H1 (cell line): ENCODE results near the gene THRB. TPM values are rescaled to one million over a fixed set of nuclear protein-coding genes. Genes with fewer than 3 reads are reported as not detected.

Source experiments
- CTCF ChIA-PET: fragments of 300-600 bp; sonication (Branson Sonifier 250); formaldehyde crosslinking; loops from one replicate; lab custom pipeline; 2021; ENCODE audit not compliant: partially characterized antibody; lab: Charles Lee
- POLR2A ChIA-PET: fragments of 300-600 bp; sonication (Branson Sonifier 250); formaldehyde crosslinking; loops from one replicate; lab custom pipeline; 2021; ENCODE audit warnings: inconsistent platforms; ENCODE audit not compliant: partially characterized antibody; lab: Charles Lee
- DNase-seq, 2 experiments: peaks; one replicate each; pipeline versions ENCODE4 v3.0.0 to v3.0.0-alpha.2; 2010 to 2022; ENCODE audit warnings: low spot score in 2 of 2, low read depth in 1 of 2, mixed read lengths in 1 of 2
- FAIRE-seq: peaks from 2 replicates; lab custom pipeline; 2011; peaks lifted over from hg19 to GRCh38; lab: Jason Lieb, UNC
- H2AFZ ChIP-seq: 2 replicates; pipeline ENCODE4 v1.8.1; 2012; ENCODE audit warnings: low read length, inconsistent platforms
- H2AK5ac ChIP-seq: 2 replicates; pipeline ENCODE4 v1.6.1; 2013; ENCODE audit warnings: low read depth, low read length
- H2BK120ac ChIP-seq: replicated peaks from 2 replicates; pipeline ENCODE3; 2013; ENCODE audit warnings: low read depth, low read length, inconsistent platforms
- H2BK12ac ChIP-seq: 2 replicates; pipeline ENCODE4 v1.6.1; 2013; ENCODE audit warnings: low read depth, low read length
- H2BK15ac ChIP-seq: 2 replicates; pipeline ENCODE4 v1.6.1; 2013; ENCODE audit warnings: low read length
- H2BK20ac ChIP-seq: 2 replicates; pipeline ENCODE4 v1.6.1; 2013; ENCODE audit warnings: low read length
- H2BK5ac ChIP-seq: 2 replicates; pipeline ENCODE4 v1.6.1; 2013; ENCODE audit warnings: low read depth, low read length
- H3K14ac ChIP-seq: 2 replicates; pipeline ENCODE4 v1.6.1; 2013; ENCODE audit warnings: inconsistent platforms; ENCODE audit not compliant: insufficient read length
- H3K18ac ChIP-seq: 2 replicates; pipeline ENCODE4 v1.6.1; 2013; ENCODE audit warnings: low read length; ENCODE audit errors: extremely low read depth
- H3K23ac ChIP-seq: 2 replicates; pipeline ENCODE4 v1.6.1; 2013; ENCODE audit warnings: inconsistent platforms; ENCODE audit not compliant: insufficient read length
- H3K23me2 ChIP-seq: 2 replicates; pipeline ENCODE4 v1.6.1; 2013; ENCODE audit warnings: low read depth, low read length
- H3K27ac ChIP-seq: 2 replicates; pipeline ENCODE4 v1.6.1; 2011; ENCODE audit warnings: low read depth, low read length, inconsistent platforms
- H3K27me3 ChIP-seq, 4 experiments: replicated peaks in 1 of 4; 1 replicate in 1 of 4; 2 replicates in 3 of 4; pipeline versions ENCODE4 v1.6.1 to v1.8.1; 2011 to 2013; ENCODE audit warnings: low read length in 3 of 4, mild to moderate bottlenecking in 3 of 4, inconsistent platforms in 2 of 4, mixed read lengths in 2 of 4, moderate library complexity in 1 of 4; ENCODE audit not compliant: control insufficient read depth in 3 of 4, insufficient read depth in 3 of 4; ENCODE audit errors: extremely low read depth in 1 of 4
- H3K36me3 ChIP-seq, 4 experiments: 2 replicates each; pipeline versions ENCODE4 v1.6.1 to v1.8.1; 2011 to 2013; ENCODE audit warnings: mild to moderate bottlenecking in 4 of 4, low read length in 3 of 4, moderate library complexity in 2 of 4, control low read depth in 1 of 4, inconsistent platforms in 1 of 4; ENCODE audit not compliant: insufficient read depth in 4 of 4, control insufficient read depth in 2 of 4
- H3K4ac ChIP-seq: replicated peaks from 2 replicates; pipeline ENCODE3; 2013; ENCODE audit warnings: low read length, low read depth, mixed read lengths, inconsistent platforms; ENCODE audit not compliant: insufficient read length
- H3K4me1 ChIP-seq, 4 experiments: replicated peaks in 1 of 4; 1 replicate in 1 of 4; 2 replicates in 3 of 4; pipeline versions ENCODE4 v1.6.1 to v1.8.1; 2011 to 2013; ENCODE audit warnings: low read length in 3 of 4, inconsistent platforms in 2 of 4, mixed read lengths in 1 of 4; ENCODE audit not compliant: insufficient read depth in 4 of 4, control insufficient read depth in 3 of 4
- H3K4me2 ChIP-seq, 2 experiments: 2 replicates each; pipeline versions ENCODE4 v1.6.1 to v1.8.1; 2011 to 2013; ENCODE audit warnings: low read depth in 2 of 2, low read length in 2 of 2, control low read depth in 1 of 2, inconsistent platforms in 1 of 2, mild to moderate bottlenecking in 1 of 2; ENCODE audit not compliant: insufficient read depth in 1 of 2
- H3K4me3 ChIP-seq, 4 experiments: fragments of 200-600, 300-600 bp in 1 of 4; sonication (generic), shearing (Covaris generic), sonication (Bioruptor Twin) in 1 of 4; 2 replicates each; pipeline versions ENCODE4 v1.5.1 to v1.8.1; 2011 to 2016; ENCODE audit warnings: low read length in 4 of 4, low read depth in 3 of 4, control low read depth in 2 of 4, inconsistent platforms in 2 of 4, mild to moderate bottlenecking in 2 of 4, mixed read lengths in 1 of 4, moderate library complexity in 1 of 4; ENCODE audit not compliant: insufficient read depth in 2 of 4; ENCODE audit errors: extremely low read depth in 1 of 4
- H3K56ac ChIP-seq: replicated peaks from 2 replicates; pipeline ENCODE3; 2013; ENCODE audit warnings: low read depth, mild to moderate bottlenecking, mixed read lengths, low read length, inconsistent platforms; ENCODE audit not compliant: insufficient read length
- H3K79me1 ChIP-seq: 2 replicates; pipeline ENCODE4 v1.6.1; 2013; ENCODE audit warnings: low read depth, low read length, control low read depth
- H3K79me2 ChIP-seq, 2 experiments: 2 replicates each; pipeline versions ENCODE4 v1.6.1 to v1.8.1; 2012 to 2013; ENCODE audit warnings: low read length in 2 of 2, mild to moderate bottlenecking in 2 of 2, inconsistent platforms in 1 of 2; ENCODE audit not compliant: insufficient read depth in 2 of 2, control insufficient read depth in 1 of 2
- H3K9ac ChIP-seq, 4 experiments: replicated peaks in 1 of 4; 1 replicate in 1 of 4; 2 replicates in 3 of 4; pipeline versions ENCODE4 v1.6.1 to v1.8.1; 2011 to 2013; ENCODE audit warnings: low read depth in 3 of 4, low read length in 3 of 4, control low read depth in 2 of 4, mild to moderate bottlenecking in 2 of 4, moderate library complexity in 2 of 4, inconsistent platforms in 1 of 4; ENCODE audit errors: extremely low read depth in 1 of 4
- H3K9me3 ChIP-seq, 2 experiments: 2 replicates each; pipeline versions ENCODE4 v1.6.1 to v1.8.1; 2012 to 2013; ENCODE audit warnings: mild to moderate bottlenecking in 2 of 2, moderate library complexity in 2 of 2, control low read depth in 1 of 2, inconsistent platforms in 1 of 2, low read depth in 1 of 2, low read length in 1 of 2, mixed read lengths in 1 of 2; ENCODE audit not compliant: insufficient read depth in 2 of 2
- H4K20me1 ChIP-seq, 2 experiments: replicated peaks in 1 of 2; 2 replicates each; pipeline versions ENCODE3 to v1.8.1; 2011 to 2013; ENCODE audit warnings: inconsistent platforms in 2 of 2, low read length in 2 of 2, mild to moderate bottlenecking in 1 of 2; ENCODE audit not compliant: insufficient read depth in 2 of 2, control insufficient read depth in 1 of 2
- H4K5ac ChIP-seq: 2 replicates; pipeline ENCODE4 v1.6.1; 2013; ENCODE audit warnings: low read length, low read depth, mixed read lengths, inconsistent platforms; ENCODE audit not compliant: insufficient read length
- H4K8ac ChIP-seq: 2 replicates; pipeline ENCODE4 v1.8.0; 2013; ENCODE audit warnings: mild to moderate bottlenecking, moderate library complexity, low read length, inconsistent platforms; ENCODE audit not compliant: insufficient read depth; ENCODE audit errors: extremely low read depth
- H4K91ac ChIP-seq: replicated peaks from 2 replicates; pipeline ENCODE3; 2013; ENCODE audit warnings: low read length, mixed read lengths, inconsistent platforms; ENCODE audit not compliant: insufficient read length
- CBX5 ChIP-seq: fragments of 300-800, 300-1000 bp; sonication (generic); IDR thresholded peaks from 2 replicates; pipeline ENCODE4 v1.7.1; 2016; ENCODE audit warnings: antibody characterized with exemption, low read length, low read depth
- CREB1 ChIP-seq: IDR thresholded peaks from 2 replicates; pipeline ENCODE4 v1.6.1; 2012; ENCODE audit warnings: inconsistent platforms
- GTF2F1 ChIP-seq: IDR thresholded peaks from 2 replicates; pipeline ENCODE4 v1.6.1; 2012; ENCODE audit warnings: low read depth, low read length, improper control_type of control experiment, borderline replicate concordance
- KDM1A ChIP-seq: fragments of 200-600, 300-600 bp; sonication (generic); IDR thresholded peaks from 2 replicates; pipeline ENCODE4 v1.7.1; 2016; ENCODE audit warnings: mild to moderate bottlenecking, low read length, borderline replicate concordance
- POLR2AphosphoS5 ChIP-seq: IDR thresholded peaks from 2 replicates; pipeline ENCODE4 v1.6.1; 2011; ENCODE audit warnings: low read depth, low read length
- RAD21 ChIP-seq, 2 experiments: IDR thresholded peaks in 1 of 2; conservative IDR thresholded peaks in 1 of 2; 2 replicates each; pipeline ENCODE4 v1.6.1; 2011; ENCODE audit warnings: low read depth in 2 of 2, low read length in 2 of 2, improper control_type of control experiment in 1 of 2, inconsistent platforms in 1 of 2, mild to moderate bottlenecking in 1 of 2, moderate library complexity in 1 of 2
- RFX5 ChIP-seq: IDR thresholded peaks from 2 replicates; pipeline ENCODE4 v1.6.1; 2011; ENCODE audit warnings: low read depth, low read length, improper control_type of control experiment, borderline replicate concordance
- SIRT6 ChIP-seq: IDR thresholded peaks from one replicate; pipeline ENCODE4 v1.7.1; 2012; ENCODE audit warnings: low read length, inconsistent platforms
- SIX5 ChIP-seq: IDR thresholded peaks from 2 replicates; pipeline ENCODE4 v1.6.1; 2011; ENCODE audit warnings: mild to moderate bottlenecking, low read depth, low read length
- SP4 ChIP-seq: IDR thresholded peaks from 2 replicates; pipeline ENCODE4 v1.6.1; 2012; ENCODE audit warnings: low read length, inconsistent platforms
- WGBS, 2 experiments: shearing (Covaris generic) in 1 of 2; methylation state at CpG; one replicate each; pipeline versions ENCODE4 v1.1.6 to v1.1.7; 2013 to 2015; ENCODE audit warnings: low lambda C conversion rate in 2 of 2, mixed read lengths in 2 of 2, inconsistent platforms in 1 of 2, low coverage in 1 of 2, missing lambda C conversion rate in 1 of 2; ENCODE audit not compliant: insufficient replicate concordance in 2 of 2, insufficient coverage in 1 of 2, insufficient read length in 1 of 2; ENCODE audit errors: extremely low coverage in 1 of 2, missing lambda C conversion rate in 1 of 2; 5-methylcytosine and 5-hydroxymethylcytosine counted together
- polyA plus RNA-seq, 7 experiments: library from polyadenylated mRNA; depleted of rRNA in 3 of 7; stranded (reverse) in 5 of 7; unstranded in 2 of 7; fragments of >200 nt in 5 of 7; fragments of 200-250 nt in 2 of 7; gene quantifications; 1 replicate in 5 of 7; 2 replicates in 1 of 7; 4 replicates in 1 of 7; pipeline versions ENCODE4 v1.2.1 to v1.2.3, GENCODE V29; 2011 to 2013; ENCODE audit warnings: missing spikeins in 2 of 7, mixed read lengths in 2 of 7
- total RNA-seq: library from RNA; stranded (reverse); fragmentation: NEBNext Ultra II Directional; extraction: Animal tissue kit (Norgen Biotek cat#: 25700); gene quantifications from 2 replicates; pipeline ENCODE4 v1.2.1, GENCODE V29; 2021
- TF ChIP-seq, protein P1 (sequence below): IDR thresholded peaks from 2 replicates; pipeline ENCODE4 v1.6.1; 2011; ENCODE audit warnings: low read length, improper control_type of control experiment
- TF ChIP-seq, protein P2 (sequence below): IDR thresholded peaks from 2 replicates; pipeline ENCODE4 v1.6.1; 2011; ENCODE audit warnings: low read depth, mild to moderate bottlenecking, low read length; ENCODE audit not compliant: insufficient read depth

Gene THRB
- total and polyA plus RNA-seq, 2 of the 8 experiments (the other 6 are each of a cell fraction or from before 2014, with no cell fraction given), result 0.98 to 3.9 TPM

DNA sequence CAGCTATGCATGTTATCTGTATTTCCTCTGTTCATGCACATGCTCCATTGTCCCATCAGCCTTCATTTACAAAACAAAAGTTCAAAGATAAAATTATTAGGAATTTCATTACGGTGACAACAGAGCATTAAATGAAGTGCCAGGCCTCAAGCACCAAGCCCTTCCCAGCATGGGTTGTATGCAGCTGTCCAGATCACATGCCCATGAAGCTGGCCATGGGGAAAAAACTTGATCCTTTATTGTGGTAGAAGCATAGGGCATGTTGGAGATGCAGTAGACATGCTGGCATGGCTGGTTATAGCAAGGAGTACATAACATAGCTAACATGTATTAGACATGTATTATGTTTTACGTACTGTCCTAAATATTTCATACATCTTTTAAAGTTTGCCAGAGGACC is 4.1 kb upstream of the THRB start:
- no peak overlapping the region; the same call in 1 of the 2 replicates for H2AK5ac ChIP-seq
- H3K79me1 ChIP-seq, result no peaks in the 10 kb centered on the region
- H4K5ac ChIP-seq, result peak overlapping the region; percentile 8
- H4K8ac ChIP-seq, result no peak overlapping the region
- ChIA-PET POLR2A (interaction anchor here (0.7 kb wide), 1 partner anchor 582 kb away, joined by 3 read pairs; the partner anchor contains the start of genes NKIRAS1 and RPL15), CTCF (interaction anchor here (0.8 to 1.1 kb wide), 4 partner anchors 22 to 229 kb away, joined by 3 read pairs; no protein-coding TSS in a partner anchor)
- H3K36me3 ChIP-seq, result no peaks in the 10 kb centered on the region
- H3K23ac ChIP-seq, result no peak overlapping the region
- H2AFZ ChIP-seq, result no peak overlapping the region
- peak overlapping the region in 1 of 4 experiments; percentile 6; a peak in 1 of 8 replicates for H3K4me3 ChIP-seq
- no peaks in the 10 kb centered on the region for H3K9me3 ChIP-seq
- DNase-seq (no peak), FAIRE-seq (no peak)
- no peak overlapping the region for H3K9ac ChIP-seq
- H3K23me2 ChIP-seq, result peaks cover 10% of the 10 kb centered on the region; the same call in 1 of the 2 replicates
- no peak overlapping the region for H4K91ac ChIP-seq
- no peak overlapping the region for H2BK120ac ChIP-seq
- H3K4ac ChIP-seq, result no peak overlapping the region
- no peak overlapping the region; the same call in 1 of the 2 replicates for H3K18ac ChIP-seq
- WGBS, 2 experiments, result 71% methylated on average over 2 of the region's 2 CpGs; no CpG with 5 or more reads in 1 of the 2 experiments
- peaks cover 0 to 12% (median 11%) of the 10 kb centered on the region in 4 experiments; a peak in 5 of 7 replicates for H3K4me1 ChIP-seq
- H3K4me2 ChIP-seq, result peak overlapping the region; percentile 33 to 44; a peak in 3 of 4 replicates
- H3K27ac ChIP-seq, result no peak overlapping the region
- peaks cover 0 to 14% (median 3%) of the 10 kb centered on the region in 4 experiments; a peak in 4 of 7 replicates for H3K27me3 ChIP-seq
- no peak overlapping the region for H2BK20ac ChIP-seq
- H2BK15ac ChIP-seq, result no peak overlapping the region
- H4K20me1 ChIP-seq, result no peaks in the 10 kb centered on the region
- no peak overlapping the region; the same call in 1 of the 2 replicates for H2BK12ac ChIP-seq
- H3K79me2 ChIP-seq, result no peaks in the 10 kb centered on the region
- no peak overlapping the region for H3K56ac ChIP-seq
- no peak overlapping the region for H3K14ac ChIP-seq
- H2BK5ac ChIP-seq, result peak overlapping the region; percentile 46; the same call in 1 of the 2 replicates
- no peak for TF ChIP-seq GTF2F1
- TF ChIP-seq CREB1, result no peak
- no peak for TF ChIP-seq SP4
- TF ChIP-seq CBX5, result no peak
- TF ChIP-seq, protein P1, sequence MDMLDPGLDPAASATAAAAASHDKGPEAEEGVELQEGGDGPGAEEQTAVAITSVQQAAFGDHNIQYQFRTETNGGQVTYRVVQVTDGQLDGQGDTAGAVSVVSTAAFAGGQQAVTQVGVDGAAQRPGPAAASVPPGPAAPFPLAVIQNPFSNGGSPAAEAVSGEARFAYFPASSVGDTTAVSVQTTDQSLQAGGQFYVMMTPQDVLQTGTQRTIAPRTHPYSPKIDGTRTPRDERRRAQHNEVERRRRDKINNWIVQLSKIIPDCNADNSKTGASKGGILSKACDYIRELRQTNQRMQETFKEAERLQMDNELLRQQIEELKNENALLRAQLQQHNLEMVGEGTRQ, result no peak
- TF ChIP-seq POLR2AphosphoS5, result no peak
- TF ChIP-seq RAD21 (IDR thresholded peaks at IDR 0.05 in 1 of 2, conservative IDR thresholded peaks at IDR 0.05 in 1 of 2; ENCODE audit: low read depth in 2 of 2, low read length in 2 of 2), result no peak
- TF ChIP-seq SIX5, result no peak
- TF ChIP-seq RFX5, result no peak
- no peak for TF ChIP-seq KDM1A
- no peak for TF ChIP-seq SIRT6
- TF ChIP-seq, protein P2, sequence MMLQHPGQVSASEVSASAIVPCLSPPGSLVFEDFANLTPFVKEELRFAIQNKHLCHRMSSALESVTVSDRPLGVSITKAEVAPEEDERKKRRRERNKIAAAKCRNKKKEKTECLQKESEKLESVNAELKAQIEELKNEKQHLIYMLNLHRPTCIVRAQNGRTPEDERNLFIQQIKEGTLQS, result no peak
